ENCODE measurements around the gene SGMS1. TPM values are rescaled to one million over a fixed set of nuclear protein-coding genes. Genes with fewer than 3 reads are reported as not detected.

Gene SGMS1
- total and polyA plus RNA-seq, 4 donors: 15.8 to 142 (median 41.3) TPM

GRCh38 chr10:50404021-50404773 is 219.6 kb downstream of the SGMS1 start:
- no peak overlapping the region for H3K9ac ChIP-seq (ENCODE audit: insufficient read depth in 1 of 2, low read length in 2 of 2)
- no peak for ATAC-seq (ENCODE audit: insufficient read depth, low FRiP score)
- no peak for DNase-seq
- H3K36me3 ChIP-seq (ENCODE audit: control insufficient read depth in 4 of 4, insufficient read depth in 4 of 4, low read length in 4 of 4): peaks cover 0 to 11% (median 1%) of the 10 kb centered on the region in 4 donors
- H3K27ac ChIP-seq (ENCODE audit: low read depth in 1 of 2, low read length in 1 of 2): no peak overlapping the region
- no peak for TF ChIP-seq CTCF (IDR thresholded peaks at IDR 0.05; ENCODE audit: control extremely low read depth, extremely low read depth)
- no peak overlapping the region for H3K4me3 ChIP-seq
- H3K27me3 ChIP-seq (ENCODE audit: control insufficient read depth in 3 of 3, insufficient read depth in 3 of 3, low read length in 2 of 3): no peaks in the 10 kb centered on the region
- 81 to 88% methylated on average over 7 of the region's 7 CpGs for WGBS, 2 donors
- peaks cover 0 to 12% (median 3%) of the 10 kb centered on the region in 5 donors for H3K4me1 ChIP-seq (ENCODE audit: control insufficient read depth in 5 of 5, insufficient read depth in 5 of 5, low read length in 5 of 5)
- no peaks in the 10 kb centered on the region for H3K9me3 ChIP-seq (ENCODE audit: control insufficient read depth in 4 of 4, insufficient read depth in 3 of 4, low read length in 3 of 4)

GRCh38 chr10:50403074-50403473 is 220.7 kb downstream of the SGMS1 start:
- H3K4me3 ChIP-seq: no peak overlapping the region
- WGBS, 2 donors: 88 to 90% methylated on average over 6 of the region's 6 CpGs
- peaks cover 0 to 11% (median 1%) of the 10 kb centered on the region in 4 donors for H3K36me3 ChIP-seq (ENCODE audit: control insufficient read depth in 4 of 4, insufficient read depth in 4 of 4, low read length in 4 of 4)
- no peaks in the 10 kb centered on the region for H3K27me3 ChIP-seq (ENCODE audit: control insufficient read depth in 3 of 3, insufficient read depth in 3 of 3, low read length in 2 of 3)
- peaks cover 0 to 12% (median 3%) of the 10 kb centered on the region in 5 donors for H3K4me1 ChIP-seq (ENCODE audit: control insufficient read depth in 5 of 5, insufficient read depth in 5 of 5, low read length in 5 of 5)
- no peak overlapping the region for H3K9ac ChIP-seq (ENCODE audit: insufficient read depth in 1 of 2, low read length in 2 of 2)
- no peak for DNase-seq
- H3K9me3 ChIP-seq (ENCODE audit: control insufficient read depth in 4 of 4, insufficient read depth in 3 of 4, low read length in 3 of 4): no peaks in the 10 kb centered on the region
- no peak for TF ChIP-seq CTCF (IDR thresholded peaks at IDR 0.05; ENCODE audit: control extremely low read depth, extremely low read depth)
- H3K27ac ChIP-seq (ENCODE audit: low read depth in 1 of 2, low read length in 1 of 2): no peak overlapping the region
- ATAC-seq (ENCODE audit: insufficient read depth, low FRiP score): no peak

GRCh38 chr10:50402466-50402865 is 221.3 kb downstream of the SGMS1 start:
- WGBS, 2 donors: 93 to 96% methylated on average over 1 of the region's 1 CpG
- Histone ChIP-seq H3K9me3 (ENCODE audit: control insufficient read depth in 4 of 4, insufficient read depth in 3 of 4, low read length in 3 of 4) (no peaks in the 10 kb centered on the region), H3K27me3 (ENCODE audit: control insufficient read depth in 3 of 3, insufficient read depth in 3 of 3, low read length in 2 of 3) (no peaks in the 10 kb centered on the region), H3K27ac (ENCODE audit: low read depth in 1 of 2, low read length in 1 of 2) (no peak overlapping the region), H3K4me1 (ENCODE audit: control insufficient read depth in 5 of 5, insufficient read depth in 5 of 5, low read length in 5 of 5) (peaks cover 1 to 17% (median 7%) of the 10 kb centered on the region in 5 donors), H3K4me3 (no peak overlapping the region), H3K9ac (ENCODE audit: insufficient read depth in 1 of 2, low read length in 2 of 2) (no peak overlapping the region), H3K36me3 (ENCODE audit: control insufficient read depth in 4 of 4, insufficient read depth in 4 of 4, low read length in 4 of 4) (peaks cover 0 to 11% (median 1%) of the 10 kb centered on the region in 4 donors)
- DNase-seq: no peak
- no peak for TF ChIP-seq CTCF (IDR thresholded peaks at IDR 0.05; ENCODE audit: control extremely low read depth, extremely low read depth)
- ATAC-seq (ENCODE audit: insufficient read depth, low FRiP score): no peak

All from lung (tissue), 12 donors.